ENCODE data around the gene N4BP2L2. TPM values are rescaled to one million over a fixed set of nuclear protein-coding genes. Genes with fewer than 3 reads are reported as not detected.

The N4BP2L2 gene
- total and polyA plus RNA-seq, 2 of the 13 experiments (the other 11 are each of a cell fraction or from before 2014, with no cell fraction given) = 58.9 to 81.2 TPM

- TF ChIP-seq ATM (IDR thresholded peaks at IDR 0.05; ENCODE audit: borderline replicate concordance) = no peak
- TF ChIP-seq ZNF773 (CRISPR knock-in tag; IDR thresholded peaks at IDR 0.05; ENCODE audit: borderline replicate concordance) = no peak; the same call in 1 of the 2 replicates
- TF ChIP-seq CENPT (CRISPR knock-in tag; IDR thresholded peaks at IDR 0.05; ENCODE audit: low read depth) = no peak
- TF ChIP-seq ARID3A (IDR thresholded peaks at IDR 0.05; ENCODE audit: low read depth, low read length) = no peak
- TF ChIP-seq LCORL (IDR thresholded peaks at IDR 0.05) = no peak
- TF ChIP-seq LCORL (CRISPR knock-in tag; IDR thresholded peaks at IDR 0.05) = peak; percentile 26; the same call in 1 of the 2 replicates
- no peak for TF ChIP-seq ATAD3A (CRISPR knock-in tag; IDR thresholded peaks at IDR 0.05)
- TF ChIP-seq ZBTB46 (CRISPR knock-in tag; IDR thresholded peaks at IDR 0.05; ENCODE audit: borderline replicate concordance) = no peak
- 0 out of 2 replicates have a peak, but pooled peaks have one; percentile 30 for TF ChIP-seq ZNF232 (CRISPR knock-in tag; IDR thresholded peaks at IDR 0.05; ENCODE audit: borderline replicate concordance)
- TF ChIP-seq ZNF543 (CRISPR knock-in tag; IDR thresholded peaks at IDR 0.05) = no peak
- peak; percentile 50; the same call in 1 of the 2 replicates for TF ChIP-seq IRF2 (CRISPR knock-in tag; IDR thresholded peaks at IDR 0.05)
- TF ChIP-seq KLF15 (CRISPR knock-in tag; IDR thresholded peaks at IDR 0.05; ENCODE audit: borderline replicate concordance) = no peak
- TF ChIP-seq SRSF9 (IDR thresholded peaks at IDR 0.05; ENCODE audit: borderline replicate concordance, insufficient read depth, low read depth, low read length, poor library complexity, severe bottlenecking) = no peak
- no peak for TF ChIP-seq ZKSCAN1 (IDR thresholded peaks at IDR 0.05; ENCODE audit: low read length)
- peak; percentile 71; the same call in 1 of the 2 replicates for TF ChIP-seq ZNF644 (CRISPR knock-in tag; IDR thresholded peaks at IDR 0.05; ENCODE audit: low read depth)
- 0 out of 2 replicates have a peak, but pooled peaks have one; percentile 51 for TF ChIP-seq ZNF713 (CRISPR knock-in tag; IDR thresholded peaks at IDR 0.05)
- no peak for TF ChIP-seq SNAPC2 (CRISPR knock-in tag; IDR thresholded peaks at IDR 0.05)
- 0 out of 2 replicates have a peak, but pooled peaks have one; percentile 55 for TF ChIP-seq ZNF441 (CRISPR knock-in tag; IDR thresholded peaks at IDR 0.05; ENCODE audit: borderline replicate concordance)
- peak; percentile 22; the same call in 1 of the 2 replicates for TF ChIP-seq ZMAT3 (CRISPR knock-in tag; conservative IDR thresholded peaks at IDR 0.05)
- peak; percentile 57 for TF ChIP-seq ETV5 (CRISPR knock-in tag; IDR thresholded peaks at IDR 0.05; ENCODE audit: borderline replicate concordance)
- TF ChIP-seq REST (IDR thresholded peaks at IDR 0.05; ENCODE audit: borderline replicate concordance in 1 of 2, low read depth in 1 of 2, low read length in 2 of 2) = no peak; a peak in 1 of 4 replicates
These were observed 47.7 kb upstream of the N4BP2L2 start, which contains the start of gene PDS5B (continued) for GRCh38 chr13:32586080-32586900.
